ENCODE data around the gene GSE1.

The GSE1 gene

GRCh38 chr16:85659336-85659735 is 46.2 kb downstream of the GSE1 start:
- DNase-seq (ENCODE audit: low read depth), result no peak

- no peak for DNase-seq (ENCODE audit: low read depth)
Observed at GRCh38 chr16:85659805-85660511, 46.8 kb downstream of the GSE1 start.

GRCh38 chr16:85660843-85661739 is 48.0 kb downstream of the GSE1 start:
- DNase-seq (ENCODE audit: low read depth), result no peak

GRCh38 chr16:85661740-85662481 is 48.8 kb downstream of the GSE1 start:
- no peak for DNase-seq (ENCODE audit: low read depth)

GRCh38 chr16:85662482-85662812 is 49.3 kb downstream of the GSE1 start:
- no peak for DNase-seq (ENCODE audit: low read depth)

- no peak for DNase-seq (ENCODE audit: low read depth)
Observed at GRCh38 chr16:85662976-85663830, 50.1 kb downstream of the GSE1 start.

GRCh38 chr16:85663891-85664321 is 50.8 kb downstream of the GSE1 start:
- no peak for DNase-seq (ENCODE audit: low read depth)

- DNase-seq (ENCODE audit: low read depth), result no peak
Observed at GRCh38 chr16:85664580-85665372, 51.7 kb downstream of the GSE1 start.

GRCh38 chr16:85665373-85665740 is 52.2 kb downstream of the GSE1 start:
- no peak for DNase-seq (ENCODE audit: low read depth)

- no peak for DNase-seq (ENCODE audit: low read depth)
Observed at GRCh38 chr16:85665929-85666328, 52.8 kb downstream of the GSE1 start.

GRCh38 chr16:85667261-85667660 is 54.1 kb downstream of the GSE1 start:
- DNase-seq (ENCODE audit: low read depth), result no peak

GRCh38 chr16:85667841-85668413 is 54.8 kb downstream of the GSE1 start:
- no peak for DNase-seq (ENCODE audit: low read depth)

GRCh38 chr16:85668676-85669424 is 55.7 kb downstream of the GSE1 start:
- no peak for DNase-seq (ENCODE audit: low read depth)

GRCh38 chr16:85670840-85671239 is 57.7 kb downstream of the GSE1 start:
- no peak for DNase-seq (ENCODE audit: low read depth)

- peak; percentile 27 for DNase-seq (ENCODE audit: low read depth)
Observed at GRCh38 chr16:85673529-85674417, 60.7 kb downstream of the GSE1 start.

- DNase-seq (ENCODE audit: low read depth), result no peak
Observed at GRCh38 chr16:85674418-85674755, 61.3 kb downstream of the GSE1 start.

- no peak for DNase-seq (ENCODE audit: low read depth)
Observed at GRCh38 chr16:85674828-85675227, 61.7 kb downstream of the GSE1 start.

GRCh38 chr16:85675251-85675874 is 62.2 kb downstream of the GSE1 start:
- peak; percentile 39 for DNase-seq (ENCODE audit: low read depth)
